ENCODE measurements around the gene GLA. TPM values are rescaled to one million over a fixed set of nuclear protein-coding genes. Genes with fewer than 3 reads are reported as not detected.

GLA gene
- polyA plus RNA-seq, 4 donors = 15.9 to 286 (median 33.6) TPM

Other genes with a start within 250 kb of the GLA start
- gene DRP2, start 188.1 kb downstream of the GLA start, polyA plus RNA-seq = 1 to 10 TPM in 1 of 4 donors, under 1 TPM in 1, not detected in 2; 0.21 to 1.3 TPM
- gene TAF7L, start 116.6 kb downstream of the GLA start, polyA plus RNA-seq = under 1 TPM in 2 of 4 donors, not detected in 2; 0.03 to 0.12 TPM
- 10 to 100 TPM in 2 of 4 donors, 1 to 10 TPM in 2; 3.8 to 23.5 (median 10.4) TPM for gene TIMM8A, start 59.2 kb downstream of the GLA start, polyA plus RNA-seq
- 1 to 10 TPM in 3 of 4 donors, under 1 TPM in 1; 0.22 to 4.9 (median 3.3) TPM for gene BTK, start 21.7 kb downstream of the GLA start, polyA plus RNA-seq
- 1,000 to 10,000 TPM; 1,312 to 3,526 (median 2,470) TPM for gene RPL36A, start 16.9 kb downstream of the GLA start, polyA plus RNA-seq
- 100 to 1,000 TPM in 1 of 4 donors, 10 to 100 TPM in 3; 60.2 to 124 (median 72.0) TPM for gene HNRNPH2, start 297 bp upstream of the GLA start, polyA plus RNA-seq
- gene ARMCX4, start 77.5 kb upstream of the GLA start, polyA plus RNA-seq = 10 to 100 TPM in 1 of 4 donors, 1 to 10 TPM in 3; 1.4 to 16.2 (median 3.4) TPM
- 10 to 100 TPM in 2 of 4 donors, 1 to 10 TPM in 2; 2.2 to 40.6 (median 8.0) TPM for gene ARMCX1, start 142.6 kb upstream of the GLA start, polyA plus RNA-seq
- gene ARMCX6, start 210.1 kb upstream of the GLA start, polyA plus RNA-seq = 10 to 100 TPM in 3 of 4 donors, 1 to 10 TPM in 1; 6.5 to 85.9 (median 18.3) TPM
- 10 to 100 TPM in 2 of 4 donors, 1 to 10 TPM in 2; 8.9 to 95.1 (median 18.7) TPM for gene ARMCX3, start 215.2 kb upstream of the GLA start, polyA plus RNA-seq